SK-N-SH (cell line): ENCODE data around the gene RAB1B. TPM values are rescaled to one million over a fixed set of nuclear protein-coding genes. Genes with fewer than 3 reads are reported as not detected.
A peak's percentile ranks its signal among the peaks of the same experiment; 100 is the strongest.

Source experiments
- CTCF ChIA-PET: fragments of 300-600, 350-600 bp; formaldehyde crosslinking; extraction: SDS; loops from one replicate; lab custom pipeline; 2021; lab: Yijun Ruan, JAX
- POLR2A ChIA-PET: fragments of 350-600 bp; sonication (Branson Sonifier 250); formaldehyde crosslinking; extraction: SDS; loops from one replicate; lab custom pipeline; 2020; ENCODE audit warnings: antibody characterized with exemption, inconsistent platforms; lab: Yijun Ruan, JAX
- DNase-seq: peaks from one replicate; pipeline ENCODE4 v3.0.0; 2012
- H2AFZ ChIP-seq: fragments of 200-600 bp; sonication (generic); 2 replicates; pipeline ENCODE4 v1.8.1; 2016; ENCODE audit warnings: antibody characterized with exemption, mild to moderate bottlenecking, low read depth
- H3F3A ChIP-seq: fragments of 200-600 bp; sonication (generic); replicated peaks from 2 replicates; pipeline ENCODE3; 2016; ENCODE audit warnings: antibody characterized with exemption, mild to moderate bottlenecking; ENCODE audit not compliant: insufficient read depth
- H3K27ac ChIP-seq, 2 experiments: fragments of 200-500 bp in 1 of 2; fragments of 200-600 bp in 1 of 2; sonication (Bioruptor generic) in 1 of 2; sonication (generic), shearing (Covaris generic) in 1 of 2; 2 replicates each; pipeline versions ENCODE4 v1.5.1 to v1.6.1; 2014 to 2016; ENCODE audit warnings: low read depth in 2 of 2, inconsistent platforms in 1 of 2, low read length in 1 of 2, mild to moderate bottlenecking in 1 of 2, mixed read lengths in 1 of 2
- H3K27me3 ChIP-seq: fragments of 200-600 bp; sonication (generic), shearing (Covaris generic); 2 replicates; pipeline ENCODE4 v1.6.1; 2016; ENCODE audit warnings: mixed run types; ENCODE audit not compliant: insufficient read depth
- H3K36me3 ChIP-seq, 2 experiments: fragments of 200-500 bp in 1 of 2; fragments of 200-600 bp in 1 of 2; sonication (Bioruptor generic) in 1 of 2; sonication (generic) in 1 of 2; replicated peaks in 1 of 2; 2 replicates each; pipeline versions ENCODE3 to v1.5.1; 2014 to 2016; ENCODE audit warnings: low read length in 1 of 2, mild to moderate bottlenecking in 1 of 2; ENCODE audit not compliant: insufficient read depth in 2 of 2, control insufficient read depth in 1 of 2
- H3K4me1 ChIP-seq, 2 experiments: fragments of 200-500 bp in 1 of 2; fragments of 200-600 bp in 1 of 2; sonication (Bioruptor generic) in 1 of 2; sonication (generic), shearing (Covaris generic) in 1 of 2; 2 replicates each; pipeline versions ENCODE4 v1.5.1 to v1.6.1; 2014 to 2016; ENCODE audit warnings: low read depth in 1 of 2, low read length in 1 of 2, mixed run types in 1 of 2; ENCODE audit not compliant: insufficient read depth in 2 of 2, control insufficient read depth in 1 of 2
- H3K4me2 ChIP-seq: fragments of 200-600 bp; sonication (generic), shearing (Covaris generic); 2 replicates; pipeline ENCODE4 v1.6.1; 2017; ENCODE audit warnings: mixed run types
- H3K4me3 ChIP-seq, 2 experiments: fragments of 200-500 bp in 1 of 2; fragments of 200-600 bp in 1 of 2; sonication (Bioruptor generic) in 1 of 2; sonication (generic), shearing (Covaris generic) in 1 of 2; 2 replicates each; pipeline versions ENCODE4 v1.5.1 to v1.8.1; 2014 to 2016; ENCODE audit warnings: low read depth in 2 of 2, inconsistent platforms in 1 of 2, low read length in 1 of 2, mild to moderate bottlenecking in 1 of 2, mixed read lengths in 1 of 2, moderate library complexity in 1 of 2
- H3K79me2 ChIP-seq: fragments of 200-600 bp; sonication (generic); 2 replicates; pipeline ENCODE4 v1.8.1; 2017; ENCODE audit warnings: mild to moderate bottlenecking; ENCODE audit not compliant: insufficient read depth
- H3K9ac ChIP-seq: fragments of 200-600 bp; sonication (generic); 2 replicates; pipeline ENCODE4 v1.6.1; 2017; ENCODE audit warnings: mixed run types
- H3K9me2 ChIP-seq: fragments of 200-600 bp; sonication (generic); 2 replicates; pipeline ENCODE4 v1.6.1; 2017; ENCODE audit warnings: mixed run types
- H3K9me3 ChIP-seq: fragments of 200-600 bp; sonication (generic); 2 replicates; pipeline ENCODE4 v1.6.1; 2017; ENCODE audit warnings: mixed run types, mild to moderate bottlenecking, moderate library complexity
- H4K20me1 ChIP-seq: fragments of 200-600 bp; sonication (generic); 2 replicates; pipeline ENCODE4 v1.6.1; 2017; ENCODE audit warnings: mild to moderate bottlenecking, mixed run types; ENCODE audit not compliant: insufficient read depth
- CHD2 ChIP-seq: fragments of 150-350 bp; IDR thresholded peaks from 2 replicates; pipeline ENCODE4 v1.6.1; 2018; ENCODE audit warnings: low read length; ENCODE audit not compliant: partially characterized antibody
- FOXJ3 ChIP-seq: sonication (generic); formaldehyde crosslinking; IDR thresholded peaks from 2 replicates; pipeline ENCODE4 v1.5.1; 2020; ENCODE audit warnings: mild to moderate bottlenecking, missing genetic modification reagents
- GABPA ChIP-seq: IDR thresholded peaks from 2 replicates; pipeline ENCODE4 v1.4.0; 2012; ENCODE audit warnings: low read depth, mild to moderate bottlenecking
- GATA2 ChIP-seq: sonication (generic); formaldehyde crosslinking; IDR thresholded peaks from 2 replicates; pipeline ENCODE4 v1.5.0; 2020; ENCODE audit warnings: mild to moderate bottlenecking, missing genetic modification reagents
- MAX ChIP-seq: IDR thresholded peaks from 2 replicates; pipeline ENCODE4 v1.4.0; 2012; ENCODE audit warnings: low read depth
- MXI1 ChIP-seq: IDR thresholded peaks from 2 replicates; pipeline ENCODE4 v1.6.1; 2012; ENCODE audit warnings: mild to moderate bottlenecking, low read depth, low read length, improper control_type of control experiment
- RAD21 ChIP-seq: IDR thresholded peaks from 2 replicates; pipeline ENCODE4 v1.6.1; 2012; ENCODE audit warnings: mild to moderate bottlenecking, low read length
- RCOR1 ChIP-seq: fragments of 150-350 bp; IDR thresholded peaks from 2 replicates; pipeline ENCODE4 v1.6.1; 2017; ENCODE audit warnings: antibody characterized with exemption, low read length
- RXRA ChIP-seq: IDR thresholded peaks from 2 replicates; pipeline ENCODE4 v1.4.0; 2012; ENCODE audit warnings: low read depth, mild to moderate bottlenecking, borderline replicate concordance
- TEAD4 ChIP-seq: IDR thresholded peaks from 2 replicates; pipeline ENCODE4 v1.4.0; 2012; ENCODE audit warnings: mild to moderate bottlenecking, borderline replicate concordance; ENCODE audit not compliant: insufficient read depth
- WGBS: methylation state at CpG from one replicate; pipeline ENCODE4 v1.1.6; 2017; ENCODE audit warnings: low lambda C conversion rate; 5-methylcytosine and 5-hydroxymethylcytosine counted together
- polyA plus RNA-seq, 3 experiments: library from polyadenylated mRNA; depleted of rRNA; stranded (reverse); fragments of >200 nt; gene quantifications; 2 replicates each; pipeline ENCODE4 v1.2.3, GENCODE V29; 2012
- TF ChIP-seq, protein P1 (sequence below): IDR thresholded peaks from 2 replicates; pipeline ENCODE4 v1.4.0; 2012; ENCODE audit warnings: low read depth, borderline replicate concordance

Gene RAB1B
- polyA plus RNA-seq, 1 of the 3 experiments (the other 2 are of a cell fraction), result 208 TPM

- no peak for TF ChIP-seq RXRA
- TF ChIP-seq, protein P1, sequence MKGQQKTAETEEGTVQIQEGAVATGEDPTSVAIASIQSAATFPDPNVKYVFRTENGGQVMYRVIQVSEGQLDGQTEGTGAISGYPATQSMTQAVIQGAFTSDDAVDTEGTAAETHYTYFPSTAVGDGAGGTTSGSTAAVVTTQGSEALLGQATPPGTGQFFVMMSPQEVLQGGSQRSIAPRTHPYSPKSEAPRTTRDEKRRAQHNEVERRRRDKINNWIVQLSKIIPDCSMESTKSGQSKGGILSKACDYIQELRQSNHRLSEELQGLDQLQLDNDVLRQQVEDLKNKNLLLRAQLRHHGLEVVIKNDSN, result no peak
- no peak for TF ChIP-seq MXI1
- no peak for TF ChIP-seq GATA2 (CRISPR knock-in tag)
These were observed 47.1 kb downstream of the RAB1B start (continued) for GRCh38 chr11:66315498-66315885.

GRCh38 chr11:66315921-66316811 lies 47.7 kb downstream of the RAB1B start:
- Histone ChIP-seq H3K36me3 (no peaks in the 10 kb centered on the region), H3K4me1 (peaks cover 32 to 65% of the 10 kb centered on the region in 2 experiments), H3K4me2 (no peak overlapping the region), H3K27me3 (no peaks in the 10 kb centered on the region), H4K20me1 (no peaks in the 10 kb centered on the region), H3K9me3 (no peaks in the 10 kb centered on the region), H3K4me3 (no peak overlapping the region), H3K9me2 (no peaks in the 10 kb centered on the region), H3F3A (peaks cover 9% of the 10 kb centered on the region), H3K27ac (peak overlapping the region in 1 of 2 experiments; percentile 100; a peak in 2 of 4 replicates), H3K9ac (no peak overlapping the region), H3K79me2 (no peaks in the 10 kb centered on the region), H2AFZ (no peak overlapping the region)
- DNase-seq, result no peak
- POLR2A ChIA-PET, result interaction anchor here (1.0 to 2.4 kb wide), 3 partner anchors 11 to 27 kb away, joined by 3 to 10 read pairs (median 10); partner anchors contain the start of gene YIF1A
- CTCF ChIA-PET, result interaction anchor here (1.1 to 12.4 kb wide), 7 partner anchors 11 to 73 kb away, joined by 3 to 280 read pairs (median 3); partner anchors contain the start of genes B4GAT1, BRMS1, RIN1 and YIF1A
- TF ChIP-seq GABPA (no peak), FOXJ3 (no peak), RXRA (no peak), RAD21 (no peak), CHD2 (no peak), TEAD4 (no peak), RCOR1 (no peak)
- WGBS, result 92% methylated on average over 18 of the region's 52 CpGs

DNA sequence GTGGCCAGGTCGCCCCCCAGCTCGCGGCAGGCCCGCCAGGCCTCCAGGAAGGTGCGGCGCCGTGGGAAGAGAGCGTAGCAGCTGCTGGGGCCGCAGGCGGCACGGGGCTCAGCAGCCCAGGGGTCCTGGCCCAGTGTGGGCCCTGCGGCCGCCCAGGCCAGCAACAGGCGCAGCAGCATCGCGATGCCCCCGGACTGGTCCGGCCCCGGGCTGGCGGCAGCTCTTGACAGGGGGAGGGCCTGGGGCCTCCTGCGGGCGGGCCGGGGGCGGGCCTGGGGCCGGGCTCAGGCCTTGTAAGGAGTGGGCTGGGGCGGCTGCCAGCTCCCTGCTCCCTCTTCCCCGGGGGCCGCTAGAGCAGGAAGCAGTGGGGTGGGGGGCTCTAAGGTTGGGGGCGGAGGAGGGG lies 48.4 kb downstream of the RAB1B start, which contains the start of gene CD248:
TSS of gene CD248 (minus strand) at position 196 of the 403 bp plus-strand sequence. CDS start at position 179, 17 bp downstream.
- H4K20me1 ChIP-seq, result no peaks in the 10 kb centered on the region
- no peaks in the 10 kb centered on the region for H3K27me3 ChIP-seq
- CTCF ChIA-PET, result interaction anchor here (0.7 to 12.4 kb wide), 6 partner anchors 10 to 73 kb away, joined by 3 to 280 read pairs (median 3); partner anchors contain the start of gene RIN1
- peaks cover 32 to 60% of the 10 kb centered on the region in 2 experiments for H3K4me1 ChIP-seq
- H2AFZ ChIP-seq, result no peak within 1 kb of the TSS
- no peaks in the 10 kb centered on the region for H3K9me3 ChIP-seq
- TF ChIP-seq MAX (no peak), CHD2 (peak; percentile 58)
- TF ChIP-seq, all 33 proteins: peak for 1
- peaks cover 6% of the 10 kb centered on the region for H3F3A ChIP-seq
- DNase-seq, result peak; percentile 83
- no peaks in the 10 kb centered on the region for H3K79me2 ChIP-seq
- H3K4me2 ChIP-seq, result peak within 1 kb of the TSS; percentile 20; the same call in 1 of the 2 replicates
- no peak within 1 kb of the TSS for H3K4me3 ChIP-seq
- 25% methylated on average over 12 of the region's 29 CpGs for WGBS
- no peak within 1 kb of the TSS for H3K9ac ChIP-seq
- H3K36me3 ChIP-seq, result no peaks in the 10 kb centered on the region
- H3K27ac ChIP-seq, result peak within 1 kb of the TSS; percentile 21 to 100; a peak in 3 of 4 replicates
- POLR2A ChIA-PET, result interaction anchor here (0.6 to 2.4 kb wide), 4 partner anchors 10 to 104 kb away, joined by 3 to 10 read pairs (median 6); partner anchors contain the start of gene YIF1A
- no peaks in the 10 kb centered on the region for H3K9me2 ChIP-seq
